Neural progenitor cell (in vitro differentiated cells): ENCODE measurements around the gene ANKRD20A1.
"Not testable (repeated sequence)": the region's sequence is repeated elsewhere in the genome, so short reads cannot be mapped to it uniquely, and the experiment has no call there.

Source experiments
- CTCF ChIP-seq: fragments of 200-600 bp; sonication (generic); IDR thresholded peaks from 2 replicates; pipeline ENCODE4 v1.5.1; 2017; ENCODE audit warnings: antibody characterized with exemption, mild to moderate bottlenecking
- EZH2 ChIP-seq: fragments of 200-600 bp; sonication (generic); IDR thresholded peaks from 2 replicates; pipeline ENCODE4 v1.6.1; 2017; ENCODE audit warnings: antibody characterized with exemption, mild to moderate bottlenecking, moderate library complexity

GRCh38 chr9:67832088-67832487, 26.6 kb upstream of the ANKRD20A1 start:
- TF ChIP-seq CTCF, EZH2: not testable (repeated sequence)
